Measurements from ENCODE around the gene ATXN7L1. TPM values are rescaled to one million over a fixed set of nuclear protein-coding genes. Genes with fewer than 3 reads are reported as not detected.

The ATXN7L1 gene
- total and polyA plus RNA-seq, 2 of the 13 experiments (the other 11 are each of a cell fraction or from before 2014, with no cell fraction given), result 4.1 to 7.8 TPM

DNA sequence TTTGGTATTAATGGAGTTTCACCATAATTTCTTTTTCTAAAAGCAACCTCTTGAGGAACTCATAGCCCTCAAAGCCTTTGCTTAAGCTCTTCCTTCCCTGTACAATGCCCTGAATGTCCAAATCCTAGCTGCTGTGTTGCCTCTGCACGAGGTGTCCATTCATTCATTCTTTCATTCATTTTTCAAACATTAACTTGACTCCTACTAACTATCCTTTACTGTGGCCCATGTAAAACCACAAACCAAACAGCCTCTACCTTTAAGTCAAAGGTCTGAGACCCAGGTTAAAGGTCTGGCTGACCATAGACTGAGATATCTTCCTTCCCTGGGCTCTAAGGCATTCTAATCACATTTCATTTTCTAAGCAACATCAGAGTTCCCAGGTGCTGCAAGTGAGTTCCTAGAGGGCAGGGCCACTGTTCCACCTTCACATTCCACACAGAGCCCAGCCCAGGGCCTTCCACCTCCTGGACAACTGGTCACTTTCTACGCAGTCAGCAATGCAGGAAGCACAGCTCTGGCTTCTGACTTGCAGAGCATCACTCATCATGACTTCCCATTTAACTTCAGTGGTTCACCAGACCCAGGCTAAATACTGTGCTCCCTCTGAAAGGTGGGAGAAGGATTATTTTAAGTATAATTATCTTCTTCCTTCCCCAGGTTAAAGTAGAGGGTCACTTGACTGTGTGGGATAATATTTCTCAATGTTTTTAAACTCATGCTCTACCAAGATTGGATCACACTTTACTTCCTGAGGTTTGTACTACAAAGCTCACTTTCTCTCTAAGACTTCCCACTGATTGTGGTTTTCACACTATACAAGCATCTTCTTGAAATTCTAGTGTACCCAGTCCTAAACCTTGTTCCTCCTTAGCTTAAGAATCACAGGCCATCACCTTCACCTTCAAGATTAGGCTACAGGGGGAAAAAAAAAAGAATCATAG lies 19.1 kb downstream of the ATXN7L1 start (continued):
- TF ChIP-seq, protein P1, sequence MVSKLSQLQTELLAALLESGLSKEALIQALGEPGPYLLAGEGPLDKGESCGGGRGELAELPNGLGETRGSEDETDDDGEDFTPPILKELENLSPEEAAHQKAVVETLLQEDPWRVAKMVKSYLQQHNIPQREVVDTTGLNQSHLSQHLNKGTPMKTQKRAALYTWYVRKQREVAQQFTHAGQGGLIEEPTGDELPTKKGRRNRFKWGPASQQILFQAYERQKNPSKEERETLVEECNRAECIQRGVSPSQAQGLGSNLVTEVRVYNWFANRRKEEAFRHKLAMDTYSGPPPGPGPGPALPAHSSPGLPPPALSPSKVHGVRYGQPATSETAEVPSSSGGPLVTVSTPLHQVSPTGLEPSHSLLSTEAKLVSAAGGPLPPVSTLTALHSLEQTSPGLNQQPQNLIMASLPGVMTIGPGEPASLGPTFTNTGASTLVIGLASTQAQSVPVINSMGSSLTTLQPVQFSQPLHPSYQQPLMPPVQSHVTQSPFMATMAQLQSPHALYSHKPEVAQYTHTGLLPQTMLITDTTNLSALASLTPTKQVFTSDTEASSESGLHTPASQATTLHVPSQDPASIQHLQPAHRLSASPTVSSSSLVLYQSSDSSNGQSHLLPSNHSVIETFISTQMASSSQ (IDR thresholded peaks at IDR 0.05; ENCODE audit: low read depth), result no peak
- TF ChIP-seq, protein P1 (CRISPR knock-in tag; IDR thresholded peaks at IDR 0.05; ENCODE audit: borderline replicate concordance), result peak; percentile 15; the same call in 1 of the 2 replicates
- no peak for TF ChIP-seq MED1 (CRISPR knock-in tag; IDR thresholded peaks at IDR 0.05)
- TF ChIP-seq, protein P2, sequence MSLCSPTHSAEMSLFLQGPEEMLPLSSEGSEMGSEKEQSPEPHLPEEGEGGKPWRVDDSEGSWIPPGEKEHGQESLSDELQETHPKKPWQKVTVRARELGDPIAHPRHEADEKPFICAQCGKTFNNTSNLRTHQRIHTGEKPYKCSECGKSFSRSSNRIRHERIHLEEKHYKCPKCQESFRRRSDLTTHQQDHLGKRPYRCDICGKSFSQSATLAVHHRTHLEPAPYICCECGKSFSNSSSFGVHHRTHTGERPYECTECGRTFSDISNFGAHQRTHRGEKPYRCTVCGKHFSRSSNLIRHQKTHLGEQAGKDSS (CRISPR knock-in tag; IDR thresholded peaks at IDR 0.05; ENCODE audit: borderline replicate concordance, low read depth), result no peak
- no peak for TF ChIP-seq ZNF709 (CRISPR knock-in tag; IDR thresholded peaks at IDR 0.05)
- TF ChIP-seq ZBTB7B (CRISPR knock-in tag; IDR thresholded peaks at IDR 0.05), result no peak
- no peak for TF ChIP-seq KLF15 (CRISPR knock-in tag; IDR thresholded peaks at IDR 0.05; ENCODE audit: borderline replicate concordance)
- no peak for TF ChIP-seq TBX2 (CRISPR knock-in tag; IDR thresholded peaks at IDR 0.05; ENCODE audit: borderline replicate concordance)
- no peak for TF ChIP-seq ZNF460 (CRISPR knock-in tag; IDR thresholded peaks at IDR 0.05; ENCODE audit: borderline replicate concordance)
- no peak for TF ChIP-seq FOXA1 (IDR thresholded peaks at IDR 0.05)
- no peak for TF ChIP-seq FOXA1 (CRISPR knock-in tag; IDR thresholded peaks at IDR 0.05)
- TF ChIP-seq, protein P3, sequence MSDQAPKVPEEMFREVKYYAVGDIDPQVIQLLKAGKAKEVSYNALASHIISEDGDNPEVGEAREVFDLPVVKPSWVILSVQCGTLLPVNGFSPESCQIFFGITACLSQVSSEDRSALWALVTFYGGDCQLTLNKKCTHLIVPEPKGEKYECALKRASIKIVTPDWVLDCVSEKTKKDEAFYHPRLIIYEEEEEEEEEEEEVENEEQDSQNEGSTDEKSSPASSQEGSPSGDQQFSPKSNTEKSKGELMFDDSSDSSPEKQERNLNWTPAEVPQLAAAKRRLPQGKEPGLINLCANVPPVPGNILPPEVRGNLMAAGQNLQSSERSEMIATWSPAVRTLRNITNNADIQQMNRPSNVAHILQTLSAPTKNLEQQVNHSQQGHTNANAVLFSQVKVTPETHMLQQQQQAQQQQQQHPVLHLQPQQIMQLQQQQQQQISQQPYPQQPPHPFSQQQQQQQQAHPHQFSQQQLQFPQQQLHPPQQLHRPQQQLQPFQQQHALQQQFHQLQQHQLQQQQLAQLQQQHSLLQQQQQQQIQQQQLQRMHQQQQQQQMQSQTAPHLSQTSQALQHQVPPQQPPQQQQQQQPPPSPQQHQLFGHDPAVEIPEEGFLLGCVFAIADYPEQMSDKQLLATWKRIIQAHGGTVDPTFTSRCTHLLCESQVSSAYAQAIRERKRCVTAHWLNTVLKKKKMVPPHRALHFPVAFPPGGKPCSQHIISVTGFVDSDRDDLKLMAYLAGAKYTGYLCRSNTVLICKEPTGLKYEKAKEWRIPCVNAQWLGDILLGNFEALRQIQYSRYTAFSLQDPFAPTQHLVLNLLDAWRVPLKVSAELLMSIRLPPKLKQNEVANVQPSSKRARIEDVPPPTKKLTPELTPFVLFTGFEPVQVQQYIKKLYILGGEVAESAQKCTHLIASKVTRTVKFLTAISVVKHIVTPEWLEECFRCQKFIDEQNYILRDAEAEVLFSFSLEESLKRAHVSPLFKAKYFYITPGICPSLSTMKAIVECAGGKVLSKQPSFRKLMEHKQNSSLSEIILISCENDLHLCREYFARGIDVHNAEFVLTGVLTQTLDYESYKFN (CRISPR knock-in tag; conservative IDR thresholded peaks at IDR 0.05), result 0 out of 2 replicates have a peak, but pooled peaks have one; percentile 13
- TF ChIP-seq ZSCAN29 (CRISPR knock-in tag; conservative IDR thresholded peaks at IDR 0.05), result no peak
- TF ChIP-seq, protein P4, sequence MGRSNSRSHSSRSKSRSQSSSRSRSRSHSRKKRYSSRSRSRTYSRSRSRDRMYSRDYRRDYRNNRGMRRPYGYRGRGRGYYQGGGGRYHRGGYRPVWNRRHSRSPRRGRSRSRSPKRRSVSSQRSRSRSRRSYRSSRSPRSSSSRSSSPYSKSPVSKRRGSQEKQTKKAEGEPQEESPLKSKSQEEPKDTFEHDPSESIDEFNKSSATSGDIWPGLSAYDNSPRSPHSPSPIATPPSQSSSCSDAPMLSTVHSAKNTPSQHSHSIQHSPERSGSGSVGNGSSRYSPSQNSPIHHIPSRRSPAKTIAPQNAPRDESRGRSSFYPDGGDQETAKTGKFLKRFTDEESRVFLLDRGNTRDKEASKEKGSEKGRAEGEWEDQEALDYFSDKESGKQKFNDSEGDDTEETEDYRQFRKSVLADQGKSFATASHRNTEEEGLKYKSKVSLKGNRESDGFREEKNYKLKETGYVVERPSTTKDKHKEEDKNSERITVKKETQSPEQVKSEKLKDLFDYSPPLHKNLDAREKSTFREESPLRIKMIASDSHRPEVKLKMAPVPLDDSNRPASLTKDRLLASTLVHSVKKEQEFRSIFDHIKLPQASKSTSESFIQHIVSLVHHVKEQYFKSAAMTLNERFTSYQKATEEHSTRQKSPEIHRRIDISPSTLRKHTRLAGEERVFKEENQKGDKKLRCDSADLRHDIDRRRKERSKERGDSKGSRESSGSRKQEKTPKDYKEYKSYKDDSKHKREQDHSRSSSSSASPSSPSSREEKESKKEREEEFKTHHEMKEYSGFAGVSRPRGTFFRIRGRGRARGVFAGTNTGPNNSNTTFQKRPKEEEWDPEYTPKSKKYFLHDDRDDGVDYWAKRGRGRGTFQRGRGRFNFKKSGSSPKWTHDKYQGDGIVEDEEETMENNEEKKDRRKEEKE (IDR thresholded peaks at IDR 0.05), result no peak
- TF ChIP-seq NR2F1 (CRISPR knock-in tag; IDR thresholded peaks at IDR 0.05), result no peak
- TF ChIP-seq SIX1 (CRISPR knock-in tag; IDR thresholded peaks at IDR 0.05; ENCODE audit: borderline replicate concordance), result no peak
- no peak for TF ChIP-seq HOXA3 (CRISPR knock-in tag; IDR thresholded peaks at IDR 0.05)
